ENCODE results near the gene NUB1. TPM values are rescaled to one million over a fixed set of nuclear protein-coding genes. Genes with fewer than 3 reads are reported as not detected.

NUB1 gene
- total RNA-seq, 1 donor from 2014 or later: 45.4 TPM

- DNase-seq: no peak
Observed at GRCh38 chr7:151379193-151379520, 37.5 kb downstream of the NUB1 start.

DNA sequence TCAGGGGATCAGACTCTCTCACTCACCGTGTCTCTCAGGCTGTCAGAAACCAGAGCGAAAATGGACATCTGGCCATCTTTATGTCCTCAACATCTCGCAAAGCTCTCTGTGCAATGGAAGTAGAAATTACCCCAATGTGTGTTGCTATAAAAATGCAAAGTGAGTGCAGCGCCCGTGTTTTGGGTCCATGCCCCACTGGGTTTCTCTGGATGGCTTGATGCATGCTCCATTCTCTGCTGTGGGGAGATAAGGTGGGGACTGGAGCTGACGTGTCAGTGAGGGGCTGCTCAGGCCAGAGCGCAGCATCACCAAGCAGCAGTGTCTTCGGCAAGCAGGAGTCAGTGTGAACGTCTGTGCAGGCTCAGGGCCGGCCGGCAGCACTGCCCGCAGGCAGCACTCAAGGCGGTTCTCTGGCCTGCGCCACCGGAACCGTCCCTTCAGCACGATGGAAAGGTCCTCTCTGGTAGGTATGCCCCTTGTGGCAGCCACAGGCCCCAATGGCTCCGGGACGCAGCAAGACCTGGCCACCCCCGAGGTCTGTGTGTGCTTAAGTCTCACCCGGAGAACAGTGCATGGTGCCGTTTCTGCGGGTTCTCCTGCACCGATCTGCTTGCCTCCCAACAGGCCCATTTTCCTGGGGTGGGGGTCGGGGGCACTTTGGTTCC, 38.1 kb downstream of the NUB1 start:
- DNase-seq: no peak

DNA sequence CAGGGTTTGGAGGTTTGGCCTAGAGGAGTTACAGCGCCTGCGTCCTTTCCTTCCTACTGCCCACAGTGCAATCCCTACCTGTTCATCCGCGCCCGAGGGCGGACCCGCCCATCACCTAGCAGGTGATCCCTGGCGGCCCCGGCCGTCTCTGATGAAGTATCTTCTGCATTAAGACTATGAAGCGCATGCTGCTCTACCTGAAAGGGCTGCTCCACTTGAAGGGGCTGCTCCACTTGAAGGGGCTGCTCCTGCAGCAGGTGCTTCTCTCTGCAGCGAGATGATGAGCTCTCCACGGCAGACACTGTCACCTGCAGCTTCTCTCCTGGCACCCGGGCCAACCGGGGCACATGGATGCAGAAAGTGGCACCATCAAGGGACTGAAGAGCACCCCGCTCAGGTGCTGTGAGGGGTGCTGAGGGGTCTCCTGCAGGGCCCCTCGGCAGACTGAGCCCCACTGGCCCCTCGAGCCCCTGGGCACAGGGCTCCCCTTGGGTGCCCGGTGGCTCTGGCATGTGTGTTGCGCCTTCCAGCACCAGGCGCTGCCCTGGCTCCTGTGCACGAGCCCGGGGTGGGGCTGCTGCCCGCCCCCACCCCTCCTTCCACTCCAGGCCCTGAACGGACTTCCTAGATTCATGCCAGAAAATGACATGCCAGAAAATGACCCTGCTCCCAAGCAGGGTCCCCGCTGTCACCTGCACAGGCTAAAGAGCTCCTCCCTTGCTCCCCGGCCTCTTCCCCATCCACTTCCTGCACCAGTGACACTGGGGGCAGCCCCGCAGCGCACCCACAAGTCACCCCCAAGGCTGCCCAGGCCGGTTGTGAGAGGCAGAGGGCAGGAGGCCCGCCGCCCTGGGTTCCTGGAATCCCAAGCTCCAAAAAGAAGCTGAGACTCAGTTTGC, 38.8 kb downstream of the NUB1 start:
- no peak for DNase-seq

- no peak for DNase-seq
Observed at GRCh38 chr7:151381098-151381347, 39.4 kb downstream of the NUB1 start.

- no peak for DNase-seq
Observed at GRCh38 chr7:151381348-151382078, 39.9 kb downstream of the NUB1 start.

DNA sequence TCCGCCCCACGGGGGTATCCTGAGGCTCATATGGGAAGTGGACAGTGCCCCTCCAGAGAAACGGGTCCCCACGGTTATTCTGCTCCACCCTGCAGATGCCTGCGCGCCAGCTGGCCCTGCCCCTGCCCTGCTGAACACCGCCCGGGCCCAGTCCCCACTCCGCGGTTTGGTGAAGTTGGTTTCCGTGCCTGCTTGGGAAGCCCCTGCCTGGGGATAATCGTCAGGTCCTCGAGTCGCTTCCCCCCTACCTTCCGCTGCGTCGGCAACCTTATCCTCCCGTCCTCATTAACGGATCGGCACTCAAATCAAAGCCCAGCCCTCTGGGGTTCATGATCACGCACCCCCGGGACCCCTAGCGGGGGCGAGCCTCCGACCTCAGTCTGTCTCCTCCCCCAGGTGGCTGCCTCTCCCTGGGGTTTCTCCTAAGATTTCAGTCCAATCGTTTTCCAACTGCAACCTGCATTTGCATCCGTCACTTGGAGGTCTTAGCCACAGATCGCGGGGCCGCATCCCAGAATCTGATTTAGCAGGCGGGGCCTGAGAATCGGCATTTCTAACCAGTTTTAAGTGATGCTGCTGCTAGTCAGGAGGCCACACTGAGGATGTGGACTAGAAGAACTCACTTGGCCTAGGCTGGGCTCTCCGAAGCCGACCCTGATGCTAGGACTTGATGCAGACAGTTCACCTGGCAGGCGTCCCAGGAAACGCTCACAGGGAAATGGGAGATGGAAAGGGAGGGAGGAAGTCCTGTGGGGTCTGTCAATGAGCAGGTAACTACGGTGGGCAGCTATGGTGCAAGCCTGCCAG, 40.7 kb downstream of the NUB1 start:
- DNase-seq: no peak

DNA sequence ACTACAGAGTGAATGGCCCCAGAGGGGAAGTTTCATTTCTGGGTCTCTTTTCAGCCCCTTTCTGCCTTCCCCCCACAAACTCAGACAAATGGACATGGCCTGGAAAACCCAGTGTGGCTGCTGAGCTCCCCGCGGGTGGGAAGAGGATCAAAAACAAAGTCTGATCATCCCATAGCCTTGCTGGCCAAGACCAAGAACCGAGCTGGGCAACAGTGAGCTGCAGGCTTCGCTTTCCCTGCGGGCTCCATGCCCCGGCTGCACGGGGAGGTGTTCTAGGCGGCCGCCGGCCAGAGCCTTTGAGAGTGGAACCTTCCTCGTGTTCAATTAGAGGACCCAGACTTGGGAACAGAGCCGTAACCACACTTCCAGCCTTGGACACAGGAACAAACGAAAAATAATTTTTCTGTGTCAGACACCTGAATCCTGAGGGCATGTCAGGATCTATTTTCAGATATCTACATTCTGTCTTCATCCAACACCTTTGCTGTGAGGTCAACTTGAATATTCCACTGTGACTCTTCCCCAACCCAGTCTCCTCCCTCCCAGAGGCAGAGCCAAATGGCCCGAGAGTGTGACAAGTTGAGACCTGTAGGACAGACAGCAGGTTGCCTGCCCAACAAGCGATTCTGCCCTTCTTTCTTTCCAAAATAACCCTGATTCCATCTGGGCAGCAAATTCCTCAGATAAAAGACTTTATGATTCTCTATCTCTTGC, 42.2 kb downstream of the NUB1 start:
- no peak for DNase-seq

GRCh38 chr7:151384352-151384697, 42.7 kb downstream of the NUB1 start:
- DNase-seq: no peak

GRCh38 chr7:151384776-151385625, 43.4 kb downstream of the NUB1 start:
- DNase-seq: no peak

DNA sequence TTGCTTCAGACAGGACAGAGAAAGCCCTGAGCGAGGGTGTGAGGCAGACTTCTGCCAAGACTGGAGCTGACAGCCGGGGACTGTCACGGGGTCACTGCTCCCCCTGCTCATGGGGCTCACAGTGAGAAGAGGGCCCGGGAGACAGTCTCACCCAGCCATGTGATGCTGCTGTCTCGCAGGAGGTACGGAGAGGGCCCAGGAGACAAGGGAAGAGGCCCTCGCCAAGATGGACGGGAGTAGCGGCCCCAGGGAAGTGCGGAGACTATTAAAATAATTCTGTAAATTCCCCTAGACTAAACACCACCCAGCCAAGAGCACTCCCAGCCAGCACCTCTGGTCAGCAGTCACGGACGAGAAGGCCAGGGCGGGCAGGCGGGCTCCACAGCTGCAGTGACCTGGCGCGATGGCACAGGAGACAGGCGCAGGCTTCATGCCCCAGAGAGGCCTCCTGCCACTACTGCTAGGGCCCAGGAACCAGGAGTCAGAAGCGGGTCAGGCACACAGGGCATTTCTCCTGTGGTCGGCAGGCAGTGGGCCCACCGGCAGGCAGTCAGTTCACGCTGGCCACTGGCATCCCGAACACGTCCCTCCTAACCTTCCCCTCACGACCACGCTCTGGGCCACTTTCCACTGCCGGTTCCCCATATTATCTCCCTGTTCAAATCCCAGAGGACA, 44.2 kb downstream of the NUB1 start:
- no peak for DNase-seq

DNA sequence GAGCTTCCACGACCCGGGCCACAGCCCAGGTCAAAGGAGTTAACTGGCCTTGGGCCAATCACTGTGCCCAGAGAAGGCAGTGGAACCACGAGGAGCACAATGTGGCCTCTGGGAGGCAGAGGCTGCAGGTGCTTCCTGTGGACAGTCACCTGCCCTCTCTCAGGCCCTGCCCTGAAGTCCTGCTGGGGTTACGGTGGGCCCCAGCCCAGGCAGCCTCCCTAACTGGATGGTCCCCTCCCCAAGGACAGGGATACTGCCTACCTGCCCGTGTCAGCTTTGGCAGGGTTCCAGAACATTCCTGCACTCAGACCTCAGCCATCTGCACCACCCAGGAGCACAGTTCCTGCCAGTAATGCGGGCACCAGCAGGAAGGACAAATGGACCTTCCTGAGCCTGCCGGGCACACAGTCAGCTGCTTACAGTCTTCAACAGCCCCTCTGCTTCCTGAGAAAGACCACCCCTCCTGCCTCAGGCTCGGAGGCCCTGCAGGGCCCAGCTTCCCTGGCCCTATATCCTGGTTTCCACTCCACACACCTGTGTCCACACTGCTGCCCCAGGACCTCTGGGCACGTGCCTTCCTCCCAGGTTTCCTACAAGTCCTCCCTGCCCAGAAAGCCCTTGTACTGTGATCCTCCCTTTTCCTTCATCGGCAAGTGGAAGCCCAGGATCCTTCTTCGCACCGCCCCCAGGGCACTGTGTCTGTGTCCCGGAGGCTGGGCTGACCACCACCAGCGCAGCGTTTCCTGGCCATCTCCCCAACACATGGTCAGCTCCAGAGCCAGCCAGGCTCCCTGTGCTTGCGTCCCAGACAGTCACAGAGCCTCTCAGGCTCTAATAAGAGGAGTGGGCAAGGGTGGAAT, 44.9 kb downstream of the NUB1 start:
- peak; percentile 21 for DNase-seq

- DNase-seq: no peak
Observed at GRCh38 chr7:151387161-151388006, 45.8 kb downstream of the NUB1 start.

- no peak for DNase-seq
Observed at GRCh38 chr7:151388007-151388297, 46.3 kb downstream of the NUB1 start.

DNA sequence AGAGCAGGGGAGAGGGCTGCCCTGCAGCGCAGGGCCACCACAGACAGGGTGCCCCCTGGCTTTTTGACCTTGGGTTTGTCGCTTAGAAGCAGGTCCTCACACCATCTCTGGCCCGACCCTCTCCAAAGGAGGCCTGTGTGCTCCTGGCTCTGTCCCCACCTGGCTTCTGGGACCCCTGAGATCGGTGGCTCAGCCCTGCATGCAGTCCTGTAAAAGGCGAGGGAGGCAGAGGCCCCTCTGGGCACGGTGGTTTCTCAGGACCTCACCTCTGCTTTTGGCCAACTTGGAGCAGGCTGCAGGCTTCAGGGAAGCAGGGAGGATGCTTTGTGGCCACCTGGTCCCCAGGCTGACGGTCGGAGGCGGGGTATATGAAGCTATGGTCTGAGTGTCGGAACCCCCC, 46.8 kb downstream of the NUB1 start:
- DNase-seq: no peak

DNA sequence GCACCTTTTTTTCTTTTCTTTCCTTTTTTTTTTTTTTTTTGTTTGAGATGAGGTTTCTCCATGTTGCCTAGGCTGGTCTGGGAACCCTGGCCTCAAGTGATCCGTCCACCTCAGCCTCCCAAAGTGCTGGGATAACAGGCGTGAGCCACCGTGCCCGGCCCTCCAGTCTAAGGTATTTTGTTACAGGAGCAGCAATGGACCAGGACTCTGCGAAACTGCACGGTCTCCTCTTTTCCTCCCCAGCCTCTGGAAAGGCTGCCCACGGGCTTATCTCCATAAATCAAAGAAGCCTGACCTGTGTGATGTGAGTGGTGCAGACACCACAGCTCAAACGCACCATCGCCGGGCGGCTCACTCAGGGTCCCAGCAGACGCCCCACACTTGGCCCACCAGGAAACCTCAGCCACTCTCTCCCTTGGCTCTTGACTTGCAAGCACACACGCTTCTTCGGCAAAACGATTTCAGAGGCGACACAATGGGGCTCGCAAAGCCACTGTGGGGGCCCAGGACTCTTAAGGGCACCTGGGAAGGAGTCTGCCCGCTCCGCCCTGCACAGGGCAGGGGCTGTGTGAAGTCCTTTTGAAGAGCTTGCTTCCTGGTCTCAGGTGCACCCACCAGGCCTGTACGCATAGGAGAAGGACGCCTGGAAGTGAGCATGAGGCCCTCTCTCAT, 47.6 kb downstream of the NUB1 start:
- DNase-seq: no peak

GRCh38 chr7:151389768-151390597, 48.4 kb downstream of the NUB1 start:
- DNase-seq: no peak

DNA sequence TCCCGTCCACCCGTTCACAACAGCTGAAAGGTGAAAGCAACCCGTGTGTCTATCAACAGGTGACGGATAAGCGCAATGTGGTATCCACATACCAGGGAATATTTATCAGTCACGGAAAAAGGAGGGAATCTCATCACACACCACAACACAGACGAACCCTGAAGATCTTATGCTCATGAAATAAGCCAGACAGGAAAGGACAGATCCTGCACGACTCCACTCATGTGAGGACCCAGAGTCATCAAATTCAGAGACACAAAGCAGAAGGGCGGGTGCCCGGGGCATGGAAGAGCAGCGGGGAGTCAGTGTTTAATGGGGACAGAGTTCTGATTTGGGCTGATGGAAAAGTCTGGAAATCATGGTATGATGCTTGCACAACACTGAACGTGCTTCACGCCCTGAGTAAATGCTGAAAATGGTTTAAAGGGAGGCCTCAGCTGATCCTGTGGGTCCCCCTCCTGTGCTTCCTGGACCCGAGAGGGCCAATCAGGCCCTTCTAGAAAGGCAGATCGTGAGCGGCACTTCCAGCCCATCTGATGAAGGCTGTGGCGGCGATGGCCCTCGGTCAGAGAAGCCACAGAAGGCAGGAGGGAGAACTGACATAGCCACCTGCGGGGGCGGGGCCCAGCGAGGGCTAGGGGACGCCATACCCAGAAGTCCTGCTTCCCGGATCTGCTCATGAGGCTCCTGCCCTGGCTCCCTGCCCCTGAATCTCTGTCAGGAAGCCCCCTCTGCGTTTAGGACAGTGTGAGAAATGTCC, 49.2 kb downstream of the NUB1 start:
- no peak for DNase-seq
